K562 (cell line): Measurements from ENCODE around the gene GABPB2. TPM values are rescaled to one million over a fixed set of nuclear protein-coding genes. Genes with fewer than 3 reads are reported as not detected.

ENCODE experiments used
- ESRRA ChIP-seq: fragments of 450-650 bp; IDR thresholded peaks from 2 replicates; pipeline ENCODE4 v1.6.1; 2014; ENCODE audit warnings: low read depth, mild to moderate bottlenecking, moderate library complexity, borderline replicate concordance
- GATAD2A ChIP-seq: fragments of 450-650 bp; IDR thresholded peaks from 2 replicates; pipeline ENCODE4 v1.6.1; 2017
- IFI16 ChIP-seq: fragments of 250-450 bp; sonication (Bioruptor Pico); IDR thresholded peaks from 2 replicates; pipeline ENCODE4 v2.1.2; 2022; ENCODE audit warnings: mild to moderate bottlenecking, inconsistent platforms
- ILK ChIP-seq: fragments of 450-650 bp; IDR thresholded peaks from 2 replicates; pipeline ENCODE4 v1.6.1; 2016; ENCODE audit warnings: missing genetic modification characterization, low read depth, mild to moderate bottlenecking, missing compliant biosample characterization, moderate library complexity, borderline replicate concordance
- KLF1 ChIP-seq: fragments of 450-650 bp; IDR thresholded peaks from 2 replicates; pipeline ENCODE4 v1.6.1; 2016; ENCODE audit warnings: missing genetic modification characterization, missing compliant biosample characterization
- KLF10 ChIP-seq: fragments of 250-450 bp; sonication (Bioruptor Pico); IDR thresholded peaks from 2 replicates; pipeline ENCODE4 v1.6.1; 2021; ENCODE audit warnings: matching md5 sums
- LEF1 ChIP-seq: fragments of 450-650 bp; IDR thresholded peaks from 2 replicates; pipeline ENCODE4 v1.6.1; 2016; ENCODE audit warnings: mild to moderate bottlenecking
- MAFK ChIP-seq: IDR thresholded peaks from 2 replicates; pipeline ENCODE4 v1.6.1; 2011; ENCODE audit warnings: low read length, improper control_type of control experiment
- MYNN ChIP-seq, 2 experiments: sonication (generic); formaldehyde crosslinking in 1 of 2; IDR thresholded peaks; 2 replicates each; pipeline versions ENCODE4 v1.5.0 to v1.6.1; 2016 to 2020; ENCODE audit warnings: antibody characterized with exemption in 1 of 2, missing genetic modification reagents in 1 of 2
- NCOA6 ChIP-seq: fragments of 450-650 bp; IDR thresholded peaks from 2 replicates; pipeline ENCODE4 v1.6.1; 2017; ENCODE audit warnings: mild to moderate bottlenecking
- NCOR1 ChIP-seq: fragments of 450-650 bp; IDR thresholded peaks from 2 replicates; pipeline ENCODE4 v1.6.1; 2016; ENCODE audit warnings: mild to moderate bottlenecking, moderate library complexity
- SREBF1 ChIP-seq: fragments of 150-350 bp; IDR thresholded peaks from 2 replicates; pipeline ENCODE4 v1.6.1; 2014; ENCODE audit warnings: antibody characterized with exemption, low read depth, low read length, borderline replicate concordance
- SRF ChIP-seq, 2 experiments: fragments of 250-450, 450-650 bp in 1 of 2; sonication (Bioruptor Pico) in 1 of 2; sonication (generic) in 1 of 2; formaldehyde crosslinking; IDR thresholded peaks; 2 replicates each; pipeline versions ENCODE4 v1.5.0 to v1.5.1; 2020 to 2022; ENCODE audit warnings: mild to moderate bottlenecking in 1 of 2, missing genetic modification reagents in 1 of 2
- STAT5B ChIP-seq: fragments of 250-450 bp; sonication (Bioruptor Pico); IDR thresholded peaks from 2 replicates; pipeline ENCODE4 v1.8.0; 2021; ENCODE audit warnings: mild to moderate bottlenecking, inconsistent platforms
- TARDBP ChIP-seq: fragments of 450-650 bp; IDR thresholded peaks from 2 replicates; pipeline ENCODE4 v1.6.1; 2016
- ZNF717 ChIP-seq: fragments of 250-450 bp; sonication (Bioruptor Pico); IDR thresholded peaks from 2 replicates; pipeline ENCODE4 v1.5.0; 2021
- polyA plus RNA-seq, 8 experiments: library from polyadenylated mRNA; depleted of rRNA in 4 of 8; stranded (reverse) in 5 of 8; unstranded in 3 of 8; fragments of >200 nt; fragmentation: Nextera tagmentation in 2 of 8; fragmentation: Illumina TruSeq in 1 of 8; extraction: Ambion mirVana in 2 of 8; extraction: Trizol in 1 of 8; gene quantifications; 2 replicates each; pipeline versions ENCODE4 v1.2.1 to v1.2.3, GENCODE V29; 2011 to 2014; ENCODE audit warnings: inconsistent platforms in 1 of 8, missing spikeins in 1 of 8
- total RNA-seq, 7 experiments: library from RNA; depleted of rRNA in 6 of 7; stranded (reverse); fragments of >200 nt in 6 of 7; fragmentation: Illumina TruSeq in 2 of 7; extraction: Trizol in 2 of 7; gene quantifications; 2 replicates each; pipeline versions ENCODE4 v1.2.1 to v1.2.3, GENCODE V29; 2011 to 2021; ENCODE audit warnings: low replicate concordance in 1 of 7
- TF ChIP-seq, protein P1 (sequence below), 2 experiments: IDR thresholded peaks; 2 replicates each; pipeline ENCODE4 v1.6.1; 2011; ENCODE audit warnings: borderline replicate concordance in 1 of 2, control low read depth in 1 of 2, low read depth in 1 of 2, low read length in 1 of 2, mild to moderate bottlenecking in 1 of 2, mixed read lengths in 1 of 2, moderate library complexity in 1 of 2; ENCODE audit not compliant: insufficient read depth in 1 of 2, insufficient read length in 1 of 2, poor library complexity in 1 of 2, severe bottlenecking in 1 of 2; ENCODE audit errors: extremely low read depth in 1 of 2
- TF ChIP-seq, protein P2 (sequence below): fragments of 150-350 bp; conservative IDR thresholded peaks from 2 replicates; pipeline ENCODE4 v1.6.1; 2014; ENCODE audit warnings: low read length
- TF ChIP-seq, protein P3 (sequence below): sonication (generic); formaldehyde crosslinking; IDR thresholded peaks from 2 replicates; pipeline ENCODE4 v1.8.0; 2022; ENCODE audit warnings: mild to moderate bottlenecking, missing genetic modification reagents
- TF ChIP-seq, protein P4 (sequence below): fragments of 250-450 bp; sonication (Bioruptor Pico); IDR thresholded peaks from 2 replicates; pipeline ENCODE4 v1.8.0; 2022; ENCODE audit warnings: inconsistent platforms

The GABPB2 gene
- total and polyA plus RNA-seq, 9 of the 15 experiments (the other 6 are each of a cell fraction or from before 2014, with no cell fraction given) = 2.2 to 13.3 (median 6.1) TPM

DNA sequence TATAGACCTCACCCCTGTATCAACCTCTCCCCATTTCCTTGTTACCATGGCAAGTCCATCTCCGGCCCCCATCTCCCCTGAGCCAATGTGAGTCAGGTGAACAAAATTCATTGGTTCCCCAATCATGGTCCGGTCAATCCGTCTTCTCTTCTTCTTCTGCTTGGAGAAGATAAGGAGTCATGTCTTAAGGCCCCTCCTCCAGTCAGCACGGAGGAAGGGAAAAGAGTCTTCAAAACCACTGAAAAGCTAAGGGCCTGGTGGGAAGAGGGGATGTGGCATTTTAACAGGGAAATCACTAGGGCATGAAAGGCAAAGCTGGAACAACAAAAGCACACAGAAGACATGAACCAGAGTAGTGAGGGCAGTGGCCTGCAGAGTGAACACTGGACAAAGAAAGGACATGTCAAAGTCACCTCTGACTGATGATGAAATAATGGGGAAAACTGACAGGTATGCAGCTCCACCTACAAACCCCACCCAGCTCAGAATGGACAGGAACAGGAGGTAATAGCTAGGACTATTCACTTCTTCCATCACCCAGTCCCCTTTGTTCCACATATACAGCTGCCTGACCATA is 15.5 kb upstream of the GABPB2 start (continued):
- TF ChIP-seq SRF (CRISPR knock-in tag; IDR thresholded peaks at IDR 0.05) (no peak), NCOA6 (no peak), KLF1 (no peak), LEF1 (peak; percentile 86), MYNN (IDR thresholded peaks at IDR 0.05) (no peak), MYNN (CRISPR knock-in tag; IDR thresholded peaks at IDR 0.05) (no peak), NCOR1 (peak; percentile 82), MAFK (peak; percentile 16; the same call in 1 of the 2 replicates), ILK (no peak), GATAD2A (peak; percentile 64; the same call in 1 of the 2 replicates), SREBF1 (no peak), IFI16 (CRISPR knock-in tag) (no peak), STAT5B (CRISPR knock-in tag) (no peak), TARDBP (no peak), ESRRA (peak; percentile 88), KLF10 (CRISPR knock-in tag) (no peak), ZNF717 (CRISPR knock-in tag) (no peak)
- TF ChIP-seq, protein P1, sequence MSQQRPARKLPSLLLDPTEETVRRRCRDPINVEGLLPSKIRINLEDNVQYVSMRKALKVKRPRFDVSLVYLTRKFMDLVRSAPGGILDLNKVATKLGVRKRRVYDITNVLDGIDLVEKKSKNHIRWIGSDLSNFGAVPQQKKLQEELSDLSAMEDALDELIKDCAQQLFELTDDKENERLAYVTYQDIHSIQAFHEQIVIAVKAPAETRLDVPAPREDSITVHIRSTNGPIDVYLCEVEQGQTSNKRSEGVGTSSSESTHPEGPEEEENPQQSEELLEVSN (IDR thresholded peaks at IDR 0.05; ENCODE audit: borderline replicate concordance in 1 of 2, extremely low read depth in 1 of 2, insufficient read depth in 1 of 2, insufficient read length in 1 of 2, low read depth in 1 of 2, low read length in 1 of 2, poor library complexity in 1 of 2, severe bottlenecking in 1 of 2) = no peak
- TF ChIP-seq, protein P2, sequence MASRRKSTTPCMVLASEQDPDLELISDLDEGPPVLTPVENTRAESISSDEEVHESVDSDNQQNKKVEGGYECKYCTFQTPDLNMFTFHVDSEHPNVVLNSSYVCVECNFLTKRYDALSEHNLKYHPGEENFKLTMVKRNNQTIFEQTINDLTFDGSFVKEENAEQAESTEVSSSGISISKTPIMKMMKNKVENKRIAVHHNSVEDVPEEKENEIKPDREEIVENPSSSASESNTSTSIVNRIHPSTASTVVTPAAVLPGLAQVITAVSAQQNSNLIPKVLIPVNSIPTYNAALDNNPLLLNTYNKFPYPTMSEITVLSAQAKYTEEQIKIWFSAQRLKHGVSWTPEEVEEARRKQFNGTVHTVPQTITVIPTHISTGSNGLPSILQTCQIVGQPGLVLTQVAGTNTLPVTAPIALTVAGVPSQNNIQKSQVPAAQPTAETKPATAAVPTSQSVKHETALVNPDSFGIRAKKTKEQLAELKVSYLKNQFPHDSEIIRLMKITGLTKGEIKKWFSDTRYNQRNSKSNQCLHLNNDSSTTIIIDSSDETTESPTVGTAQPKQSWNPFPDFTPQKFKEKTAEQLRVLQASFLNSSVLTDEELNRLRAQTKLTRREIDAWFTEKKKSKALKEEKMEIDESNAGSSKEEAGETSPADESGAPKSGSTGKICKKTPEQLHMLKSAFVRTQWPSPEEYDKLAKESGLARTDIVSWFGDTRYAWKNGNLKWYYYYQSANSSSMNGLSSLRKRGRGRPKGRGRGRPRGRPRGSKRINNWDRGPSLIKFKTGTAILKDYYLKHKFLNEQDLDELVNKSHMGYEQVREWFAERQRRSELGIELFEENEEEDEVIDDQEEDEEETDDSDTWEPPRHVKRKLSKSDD = no peak
- TF ChIP-seq, protein P3, sequence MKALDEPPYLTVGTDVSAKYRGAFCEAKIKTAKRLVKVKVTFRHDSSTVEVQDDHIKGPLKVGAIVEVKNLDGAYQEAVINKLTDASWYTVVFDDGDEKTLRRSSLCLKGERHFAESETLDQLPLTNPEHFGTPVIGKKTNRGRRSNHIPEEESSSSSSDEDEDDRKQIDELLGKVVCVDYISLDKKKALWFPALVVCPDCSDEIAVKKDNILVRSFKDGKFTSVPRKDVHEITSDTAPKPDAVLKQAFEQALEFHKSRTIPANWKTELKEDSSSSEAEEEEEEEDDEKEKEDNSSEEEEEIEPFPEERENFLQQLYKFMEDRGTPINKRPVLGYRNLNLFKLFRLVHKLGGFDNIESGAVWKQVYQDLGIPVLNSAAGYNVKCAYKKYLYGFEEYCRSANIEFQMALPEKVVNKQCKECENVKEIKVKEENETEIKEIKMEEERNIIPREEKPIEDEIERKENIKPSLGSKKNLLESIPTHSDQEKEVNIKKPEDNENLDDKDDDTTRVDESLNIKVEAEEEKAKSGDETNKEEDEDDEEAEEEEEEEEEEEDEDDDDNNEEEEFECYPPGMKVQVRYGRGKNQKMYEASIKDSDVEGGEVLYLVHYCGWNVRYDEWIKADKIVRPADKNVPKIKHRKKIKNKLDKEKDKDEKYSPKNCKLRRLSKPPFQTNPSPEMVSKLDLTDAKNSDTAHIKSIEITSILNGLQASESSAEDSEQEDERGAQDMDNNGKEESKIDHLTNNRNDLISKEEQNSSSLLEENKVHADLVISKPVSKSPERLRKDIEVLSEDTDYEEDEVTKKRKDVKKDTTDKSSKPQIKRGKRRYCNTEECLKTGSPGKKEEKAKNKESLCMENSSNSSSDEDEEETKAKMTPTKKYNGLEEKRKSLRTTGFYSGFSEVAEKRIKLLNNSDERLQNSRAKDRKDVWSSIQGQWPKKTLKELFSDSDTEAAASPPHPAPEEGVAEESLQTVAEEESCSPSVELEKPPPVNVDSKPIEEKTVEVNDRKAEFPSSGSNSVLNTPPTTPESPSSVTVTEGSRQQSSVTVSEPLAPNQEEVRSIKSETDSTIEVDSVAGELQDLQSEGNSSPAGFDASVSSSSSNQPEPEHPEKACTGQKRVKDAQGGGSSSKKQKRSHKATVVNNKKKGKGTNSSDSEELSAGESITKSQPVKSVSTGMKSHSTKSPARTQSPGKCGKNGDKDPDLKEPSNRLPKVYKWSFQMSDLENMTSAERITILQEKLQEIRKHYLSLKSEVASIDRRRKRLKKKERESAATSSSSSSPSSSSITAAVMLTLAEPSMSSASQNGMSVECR (CRISPR knock-in tag) = no peak
- TF ChIP-seq, protein P4, sequence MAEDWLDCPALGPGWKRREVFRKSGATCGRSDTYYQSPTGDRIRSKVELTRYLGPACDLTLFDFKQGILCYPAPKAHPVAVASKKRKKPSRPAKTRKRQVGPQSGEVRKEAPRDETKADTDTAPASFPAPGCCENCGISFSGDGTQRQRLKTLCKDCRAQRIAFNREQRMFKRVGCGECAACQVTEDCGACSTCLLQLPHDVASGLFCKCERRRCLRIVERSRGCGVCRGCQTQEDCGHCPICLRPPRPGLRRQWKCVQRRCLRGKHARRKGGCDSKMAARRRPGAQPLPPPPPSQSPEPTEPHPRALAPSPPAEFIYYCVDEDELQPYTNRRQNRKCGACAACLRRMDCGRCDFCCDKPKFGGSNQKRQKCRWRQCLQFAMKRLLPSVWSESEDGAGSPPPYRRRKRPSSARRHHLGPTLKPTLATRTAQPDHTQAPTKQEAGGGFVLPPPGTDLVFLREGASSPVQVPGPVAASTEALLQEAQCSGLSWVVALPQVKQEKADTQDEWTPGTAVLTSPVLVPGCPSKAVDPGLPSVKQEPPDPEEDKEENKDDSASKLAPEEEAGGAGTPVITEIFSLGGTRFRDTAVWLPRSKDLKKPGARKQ (CRISPR knock-in tag) = no peak
